Liver (tissue), 3 donors: ENCODE results near the gene SDF2.

Experiments used
- CTCF ChIP-seq: fragments of 150-350 bp; IDR thresholded peaks from 2 replicates; pipeline ENCODE4 v1.5.1; 2017; ENCODE audit warnings: improper control_type of control experiment, low read depth, low read length; ENCODE audit not compliant: missing input control
- EGR1 ChIP-seq, 2 donors: IDR thresholded peaks; 2 replicates each; pipeline ENCODE4 v1.6.1; 2016 to 2018; ENCODE audit warnings: antibody characterized with exemption in 2 of 2, low read depth in 2 of 2
- FOXA1 ChIP-seq: IDR thresholded peaks from 2 replicates; pipeline ENCODE4 v1.6.1; 2016; ENCODE audit warnings: antibody characterized with exemption
- GABPA ChIP-seq, 2 donors: IDR thresholded peaks in 1 of 2; conservative IDR thresholded peaks in 1 of 2; 2 replicates each; pipeline ENCODE4 v1.6.1; 2016; ENCODE audit warnings: antibody characterized with exemption in 2 of 2, mild to moderate bottlenecking in 1 of 2, moderate library complexity in 1 of 2
- JUND ChIP-seq, 2 donors: IDR thresholded peaks; 2 replicates each; pipeline ENCODE4 v1.6.1; 2016; ENCODE audit warnings: antibody characterized with exemption in 2 of 2
- RAD21 ChIP-seq, 2 donors: IDR thresholded peaks; 2 replicates each; pipeline ENCODE4 v1.6.1; 2016; ENCODE audit warnings: antibody characterized with exemption in 2 of 2, mild to moderate bottlenecking in 2 of 2
- REST ChIP-seq: IDR thresholded peaks from 2 replicates; pipeline ENCODE4 v1.6.1; 2016; ENCODE audit warnings: antibody characterized with exemption, mild to moderate bottlenecking
- SP1 ChIP-seq: IDR thresholded peaks from 2 replicates; pipeline ENCODE4 v1.6.1; 2018; ENCODE audit warnings: antibody characterized with exemption, mild to moderate bottlenecking
- TAF1 ChIP-seq: conservative IDR thresholded peaks from 2 replicates; pipeline ENCODE4 v1.6.1; 2016; ENCODE audit warnings: antibody characterized with exemption, mild to moderate bottlenecking
- donor health status: healthy.
- donor health status: healthy.

- TF ChIP-seq CTCF, result no peak
- no peak for TF ChIP-seq FOXA1
- TF ChIP-seq EGR1 (IDR thresholded peaks at IDR 0.05; ENCODE audit: low read depth in 2 of 2), result no peak
- no peak for TF ChIP-seq GABPA (IDR thresholded peaks at IDR 0.05 in 1 of 2, conservative IDR thresholded peaks at IDR 0.05 in 1 of 2)
- no peak for TF ChIP-seq TAF1
- TF ChIP-seq RAD21 (IDR thresholded peaks at IDR 0.05), result no peak
- no peak for TF ChIP-seq SP1
- TF ChIP-seq JUND (IDR thresholded peaks at IDR 0.05), result no peak
- no peak for TF ChIP-seq REST
Measured at GRCh38 chr17:28612531-28612930, 49.2 kb downstream of the SDF2 start.
